Measurements from ENCODE around the gene SPRY4.

- TF ChIP-seq CTCF (IDR thresholded peaks at IDR 0.05 in 8 of 11, conservative IDR thresholded peaks at IDR 0.05 in 3 of 11) (no peak), POLR2AphosphoS5 (IDR thresholded peaks at IDR 0.05) (peak in 1 of 3 donors; percentile 17)
Observed at GRCh38 chr5:142319105-142319504, 5.7 kb downstream of the SPRY4 start.
